Nephron (organoid): ENCODE results near the gene SNX13.

Experiments used
- H3K27ac Mint-ChIP-seq, 3 experiments: 2 replicates each; pipeline ENCODE4 v1.8.0; 2020; ENCODE audit warnings: mixed read lengths in 3 of 3, mild to moderate bottlenecking in 2 of 3, moderate library complexity in 1 of 3
- H3K27me3 Mint-ChIP-seq: 2 replicates; pipeline ENCODE4 v1.8.0; 2021; ENCODE audit warnings: low read depth, mild to moderate bottlenecking, moderate library complexity, mixed read lengths
- H3K36me3 Mint-ChIP-seq: 2 replicates; pipeline ENCODE4 v1.8.0; 2020; ENCODE audit warnings: low read depth, mixed read lengths
- H3K4me1 Mint-ChIP-seq: 2 replicates; pipeline ENCODE4 v1.8.0; 2020; ENCODE audit warnings: mixed read lengths
- H3K4me3 Mint-ChIP-seq, 3 experiments: 2 replicates each; pipeline ENCODE4 v1.8.0; 2020; ENCODE audit warnings: mild to moderate bottlenecking in 3 of 3, mixed read lengths in 3 of 3, moderate library complexity in 2 of 3
- H3K9me3 Mint-ChIP-seq: 2 replicates; pipeline ENCODE4 v1.8.0; 2020; ENCODE audit warnings: mixed read lengths
- CTCF ChIP-seq, 3 experiments: fragments of 200-600 bp; sonication (generic); IDR thresholded peaks; one replicate each; pipeline ENCODE4 v1.5.0; 2021; ENCODE audit warnings: antibody characterized with exemption in 3 of 3; ENCODE audit not compliant: unreplicated experiment in 3 of 3

SNX13 gene

GRCh38 chr7:17781491-17782215 lies 158.6 kb downstream of the SNX13 start:
- Mint-ChIP-seq H3K9me3 (no peaks in the 10 kb centered on the region), H3K27me3 (no peaks in the 10 kb centered on the region), H3K27ac (no peak overlapping the region), H3K4me1 (no peaks in the 10 kb centered on the region), H3K4me3 (no peak overlapping the region), H3K36me3 (no peaks in the 10 kb centered on the region)
- no peak for TF ChIP-seq CTCF (IDR thresholded peaks at IDR 0.05; ENCODE audit: unreplicated experiment in 3 of 3)

- H3K27ac Mint-ChIP-seq = no peak overlapping the region
- no peak overlapping the region for H3K4me3 Mint-ChIP-seq
- no peaks in the 10 kb centered on the region for H3K4me1 Mint-ChIP-seq
- no peaks in the 10 kb centered on the region for H3K27me3 Mint-ChIP-seq
- H3K9me3 Mint-ChIP-seq = no peaks in the 10 kb centered on the region
- no peaks in the 10 kb centered on the region for H3K36me3 Mint-ChIP-seq
- no peak for TF ChIP-seq CTCF (IDR thresholded peaks at IDR 0.05; ENCODE audit: unreplicated experiment in 3 of 3)
Measured at GRCh38 chr7:17779381-17779780, 160.9 kb downstream of the SNX13 start.

- Mint-ChIP-seq H3K27me3 (no peaks in the 10 kb centered on the region), H3K27ac (no peak overlapping the region), H3K4me1 (peaks cover 22% of the 10 kb centered on the region), H3K36me3 (no peaks in the 10 kb centered on the region), H3K4me3 (no peak overlapping the region), H3K9me3 (no peaks in the 10 kb centered on the region)
- TF ChIP-seq CTCF (IDR thresholded peaks at IDR 0.05; ENCODE audit: unreplicated experiment in 3 of 3) = no peak
Measured at GRCh38 chr7:17774716-17775288, 165.5 kb downstream of the SNX13 start.

GRCh38 chr7:17774248-17774647 lies 166.0 kb downstream of the SNX13 start:
- H3K4me3 Mint-ChIP-seq = no peak overlapping the region
- H3K9me3 Mint-ChIP-seq = no peaks in the 10 kb centered on the region
- H3K27ac Mint-ChIP-seq = no peak overlapping the region

GRCh38 chr7:17773289-17773626 lies 167.0 kb downstream of the SNX13 start:
- no peaks in the 10 kb centered on the region for H3K9me3 Mint-ChIP-seq
- no peaks in the 10 kb centered on the region for H3K36me3 Mint-ChIP-seq
- no peak overlapping the region for H3K4me3 Mint-ChIP-seq
- H3K27me3 Mint-ChIP-seq = no peaks in the 10 kb centered on the region
- peaks cover 22% of the 10 kb centered on the region for H3K4me1 Mint-ChIP-seq
- no peak overlapping the region for H3K27ac Mint-ChIP-seq
- TF ChIP-seq CTCF (IDR thresholded peaks at IDR 0.05; ENCODE audit: unreplicated experiment in 3 of 3) = no peak

More at GRCh38 chr7:17774248-17774647, 166.0 kb downstream of the SNX13 start:
- H3K27me3 Mint-ChIP-seq = no peaks in the 10 kb centered on the region
- no peak for TF ChIP-seq CTCF (IDR thresholded peaks at IDR 0.05; ENCODE audit: unreplicated experiment in 3 of 3)
- no peaks in the 10 kb centered on the region for H3K36me3 Mint-ChIP-seq
- H3K4me1 Mint-ChIP-seq = peaks cover 22% of the 10 kb centered on the region
